Testis (tissue), 3 donors: ENCODE results near the gene ALG9. TPM values are rescaled to one million over a fixed set of nuclear protein-coding genes. Genes with fewer than 3 reads are reported as not detected.

Experiments used
- DNase-seq: peaks from one replicate; pipeline ENCODE4 v3.0.0-alpha.2; 2019
- H3K27ac ChIP-seq, 2 donors: fragments of 200-600 bp; sonication (generic); one replicate each; pipeline ENCODE4 v1.5.1; 2019
- H3K27me3 ChIP-seq: fragments of 200-600 bp; sonication (generic); one replicate; pipeline ENCODE4 v1.5.1; 2019
- H3K36me3 ChIP-seq: fragments of 200-600 bp; sonication (generic); one replicate; pipeline ENCODE4 v1.5.1; 2017; ENCODE audit warnings: low read depth; ENCODE audit errors: missing control alignments
- H3K4me1 ChIP-seq: fragments of 200-600 bp; sonication (generic); one replicate; pipeline ENCODE4 v1.5.1; 2019
- H3K4me3 ChIP-seq, 2 donors: fragments of 200-600 bp; sonication (generic); one replicate each; pipeline ENCODE4 v1.5.1; 2017 to 2019
- H3K9me3 ChIP-seq: fragments of 200-600 bp; sonication (generic); one replicate; pipeline ENCODE4 v1.5.1; 2017
- CTCF ChIP-seq, 3 experiments: fragments of 450-650 bp in 2 of 3; fragments of 200-600 bp in 1 of 3; sonication (generic) in 1 of 3; IDR thresholded peaks; one replicate each; pipeline ENCODE4 v1.5.1; 2016 to 2019; ENCODE audit warnings: antibody characterized with exemption in 3 of 3, mild to moderate bottlenecking in 2 of 3, moderate library complexity in 1 of 3
- POLR2A ChIP-seq: fragments of 450-650 bp; IDR thresholded peaks from one replicate; pipeline ENCODE4 v1.6.1; 2017; ENCODE audit warnings: antibody characterized with exemption, mild to moderate bottlenecking, moderate library complexity
- WGBS, 2 donors: methylation state at CpG; one replicate each; pipeline ENCODE4 v1.1.5; 2018; 5-methylcytosine and 5-hydroxymethylcytosine counted together
- intact Hi-C: fragments of 100-400 bp; cut with DNase I; formaldehyde crosslinking; loops from one replicate; pipeline ENCODE4 v1.15.1; 2023; ENCODE audit warnings: low total_unique reads
- polyA plus RNA-seq: library from polyadenylated mRNA; stranded (reverse); fragments of 350-450 nt; fragmentation: Illumina TruSeq; extraction: RNeasy Lipid Tissue Mini Kit (QIAGEN cat#74804); gene quantifications from one replicate; pipeline ENCODE4 v1.2.3, GENCODE V29; 2014; ENCODE audit warnings: low read depth, low replicate concordance; ENCODE audit not compliant: insufficient read depth
- total RNA-seq, 2 donors: library from RNA; depleted of rRNA; stranded (reverse); fragments of >200 nt; gene quantifications; one replicate each; pipeline ENCODE4 v1.2.3, GENCODE V29; 2016

ALG9 gene
- total and polyA plus RNA-seq, 3 donors from 2014 or later = 40.1 to 42.0 (median 41.3) TPM

GRCh38 chr11:111807076-111807475 lies 64.3 kb downstream of the ALG9 start:
- Histone ChIP-seq H3K4me1 (no peaks in the 10 kb centered on the region), H3K9me3 (no peaks in the 10 kb centered on the region), H3K27me3 (no peaks in the 10 kb centered on the region), H3K27ac (no peak overlapping the region), H3K4me3 (no peak overlapping the region), H3K36me3 (no peaks in the 10 kb centered on the region)
- no peak for DNase-seq
- TF ChIP-seq CTCF (IDR thresholded peaks at IDR 0.05) = no peak
- TF ChIP-seq POLR2A = no peak
- WGBS, 2 donors = 89 to 96% methylated on average over 1 of the region's 1 CpG
- intact Hi-C loops = no loop called here

- Histone ChIP-seq H3K36me3 (no peaks in the 10 kb centered on the region), H3K4me3 (no peak overlapping the region), H3K9me3 (no peaks in the 10 kb centered on the region), H3K27me3 (no peaks in the 10 kb centered on the region), H3K4me1 (no peaks in the 10 kb centered on the region), H3K27ac (no peak overlapping the region)
- TF ChIP-seq POLR2A (no peak), CTCF (IDR thresholded peaks at IDR 0.05) (no peak)
- no peak for DNase-seq
- intact Hi-C loops = no loop called here
- WGBS, 2 donors = 89 to 92% methylated on average over 2 of the region's 2 CpGs
Observed at GRCh38 chr11:111801135-111801534, 70.2 kb downstream of the ALG9 start.

GRCh38 chr11:111798279-111798678 lies 73.1 kb downstream of the ALG9 start:
- no peaks in the 10 kb centered on the region for H3K9me3 ChIP-seq
- no peaks in the 10 kb centered on the region for H3K27me3 ChIP-seq
- TF ChIP-seq POLR2A (no peak), CTCF (IDR thresholded peaks at IDR 0.05) (no peak)
- H3K27ac ChIP-seq = no peak overlapping the region
- intact Hi-C loops = no loop called here
- H3K4me3 ChIP-seq = no peak overlapping the region
- no peak for DNase-seq
- H3K4me1 ChIP-seq = no peaks in the 10 kb centered on the region
- 54 to 76% methylated on average over 1 of the region's 1 CpG for WGBS, 2 donors
- no peaks in the 10 kb centered on the region for H3K36me3 ChIP-seq

- H3K27me3 ChIP-seq = no peaks in the 10 kb centered on the region
- no peak overlapping the region for H3K27ac ChIP-seq
- intact Hi-C loops = no loop called here
- H3K4me3 ChIP-seq = no peak overlapping the region
- TF ChIP-seq CTCF (IDR thresholded peaks at IDR 0.05) (no peak), POLR2A (no peak)
- no peaks in the 10 kb centered on the region for H3K36me3 ChIP-seq
- no peak for DNase-seq
- no peaks in the 10 kb centered on the region for H3K9me3 ChIP-seq
- H3K4me1 ChIP-seq = no peaks in the 10 kb centered on the region
- whole genome bisulfite sequencing, 2 donors = 90 to 100% methylated on average over 2 of the region's 2 CpGs
Observed at GRCh38 chr11:111797145-111797581, 74.2 kb downstream of the ALG9 start.

GRCh38 chr11:111796696-111797095 lies 74.7 kb downstream of the ALG9 start:
- H3K27me3 ChIP-seq = no peaks in the 10 kb centered on the region
- H3K9me3 ChIP-seq = no peaks in the 10 kb centered on the region
- H3K36me3 ChIP-seq = no peaks in the 10 kb centered on the region
- intact Hi-C loops = no loop called here
- H3K4me3 ChIP-seq = no peak overlapping the region
- H3K27ac ChIP-seq = no peak overlapping the region
- 81 to 87% methylated on average over 3 of the region's 3 CpGs for WGBS, 2 donors
- no peaks in the 10 kb centered on the region for H3K4me1 ChIP-seq
- DNase-seq = no peak
- no peak for TF ChIP-seq POLR2A
